IPS DF 6.9 (cell line): ENCODE measurements around the gene STX17.

Experiments used
- DNase-seq: peaks from one replicate; pipeline ENCODE4 v3.0.0-alpha.2; 2013; ENCODE audit warnings: low read depth, low spot score
- H3K27ac ChIP-seq: one replicate; pipeline ENCODE4 v1.5.1; 2013; ENCODE audit warnings: low read length, control low read depth
- H3K27me3 ChIP-seq: 2 replicates; pipeline ENCODE4 v1.6.1; 2013; ENCODE audit warnings: mild to moderate bottlenecking, low read length; ENCODE audit not compliant: control insufficient read depth, insufficient read depth
- H3K36me3 ChIP-seq: 2 replicates; pipeline ENCODE4 v1.6.1; 2013; ENCODE audit warnings: low read length; ENCODE audit not compliant: control insufficient read depth, insufficient read depth
- H3K4me1 ChIP-seq: 2 replicates; pipeline ENCODE4 v1.6.1; 2013; ENCODE audit warnings: low read length; ENCODE audit not compliant: control insufficient read depth, insufficient read depth
- H3K4me3 ChIP-seq: 2 replicates; pipeline ENCODE4 v1.5.1; 2013; ENCODE audit warnings: mild to moderate bottlenecking, low read length
- H3K9me3 ChIP-seq: 2 replicates; pipeline ENCODE4 v1.6.1; 2013; ENCODE audit warnings: low read length, inconsistent platforms; ENCODE audit not compliant: control insufficient read depth, insufficient read depth
- WGBS: extraction: QIAGEN DNeasy Blood & Tissue Kit; methylation state at CpG from one replicate; pipeline ENCODE4 v1.1.7; 2013; ENCODE audit warnings: mixed read lengths, missing lambda C conversion rate; ENCODE audit not compliant: insufficient read length, insufficient coverage; 5-methylcytosine and 5-hydroxymethylcytosine counted together

Gene STX17

GRCh38 chr9:99931155-99931840 is 24.8 kb downstream of the STX17 start:
- no CpG with 5 or more reads among the region's 6 CpGs for WGBS
- Histone ChIP-seq H3K4me3 (no peak overlapping the region), H3K9me3 (no peaks in the 10 kb centered on the region), H3K27ac (no peak overlapping the region), H3K27me3 (no peaks in the 10 kb centered on the region), H3K4me1 (no peaks in the 10 kb centered on the region), H3K36me3 (no peaks in the 10 kb centered on the region)
- no peak for DNase-seq

DNA sequence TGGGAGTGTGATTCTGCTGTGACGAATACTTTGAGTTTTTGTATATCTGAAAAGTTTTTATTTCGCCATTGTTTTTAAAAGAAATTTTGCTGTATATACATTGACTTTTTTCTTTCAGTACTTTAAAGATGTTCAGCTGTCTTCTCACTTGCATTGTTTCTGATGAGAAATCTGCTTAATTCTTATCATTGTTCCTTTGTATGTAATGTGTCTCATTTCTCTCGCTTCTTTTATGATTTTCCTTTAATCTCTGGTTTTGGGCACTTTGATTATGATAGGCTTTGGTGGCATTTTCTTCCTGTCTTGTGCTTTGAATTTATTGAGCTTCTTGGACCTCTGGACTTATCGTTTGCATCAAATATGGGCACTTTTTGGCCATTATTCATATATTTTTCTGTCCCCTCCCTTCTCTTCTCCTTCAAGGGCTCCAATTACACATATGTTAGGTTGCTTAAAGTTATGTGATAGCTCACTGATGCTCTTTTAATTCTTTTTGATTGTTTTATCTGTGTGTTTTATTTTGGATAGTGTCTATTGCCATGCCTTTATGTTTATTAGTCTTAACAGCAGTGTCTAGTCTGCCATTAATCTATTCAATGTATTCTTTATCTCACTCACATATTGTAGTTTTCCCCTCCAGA is 30.6 kb downstream of the STX17 start:
- DNase-seq = no peak
- Histone ChIP-seq H3K4me3 (no peak overlapping the region), H3K4me1 (no peaks in the 10 kb centered on the region), H3K27ac (no peak overlapping the region), H3K9me3 (no peaks in the 10 kb centered on the region), H3K27me3 (no peaks in the 10 kb centered on the region), H3K36me3 (no peaks in the 10 kb centered on the region)
- no CpG with 5 or more reads among the region's 4 CpGs for WGBS

DNA sequence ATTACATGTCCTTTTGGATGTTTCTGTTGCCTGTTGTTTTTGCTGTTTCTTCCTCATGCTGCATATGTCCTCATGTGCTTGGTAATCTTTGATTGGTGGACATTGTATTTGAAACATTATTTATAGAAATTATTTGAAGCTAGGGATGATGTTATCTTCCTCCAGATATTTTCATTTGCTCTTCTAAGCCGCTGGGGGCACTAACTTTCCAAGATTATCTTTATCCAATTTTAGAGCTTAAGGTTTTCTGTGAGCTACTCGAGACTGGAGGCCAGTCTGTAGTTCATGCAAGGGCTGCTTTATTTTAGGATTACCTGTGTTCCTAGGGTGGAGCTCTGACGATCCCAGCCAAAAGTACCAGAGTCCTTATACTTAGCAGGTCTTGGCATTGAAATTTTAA is 40.9 kb downstream of the STX17 start:
- Histone ChIP-seq H3K9me3 (no peaks in the 10 kb centered on the region), H3K4me1 (no peaks in the 10 kb centered on the region), H3K27me3 (no peaks in the 10 kb centered on the region), H3K36me3 (no peaks in the 10 kb centered on the region), H3K4me3 (no peak overlapping the region), H3K27ac (no peak overlapping the region)
- no CpG with 5 or more reads among the region's 3 CpGs for WGBS
- DNase-seq = no peak

DNA sequence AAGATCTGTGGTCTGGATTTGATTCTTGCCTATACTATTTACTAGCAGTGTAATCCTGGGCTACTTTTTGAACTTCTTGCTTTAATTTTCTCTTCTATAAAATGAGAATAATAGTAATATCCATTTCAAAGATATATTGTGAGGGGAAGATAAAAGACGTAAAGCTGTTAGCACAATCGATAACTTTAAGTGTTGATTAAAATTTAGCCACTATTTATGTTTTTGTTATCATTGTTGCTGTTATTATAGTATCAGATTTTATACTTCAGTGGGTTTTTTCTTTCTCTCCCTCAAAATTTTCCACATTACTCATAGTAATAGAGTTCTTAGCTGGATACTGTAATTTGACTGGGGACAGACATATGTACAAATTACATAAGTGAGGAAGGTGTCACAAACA is 42.0 kb downstream of the STX17 start:
- no peak for DNase-seq
- Histone ChIP-seq H3K27ac (no peak overlapping the region), H3K27me3 (no peaks in the 10 kb centered on the region), H3K36me3 (no peaks in the 10 kb centered on the region), H3K4me1 (no peaks in the 10 kb centered on the region), H3K4me3 (no peak overlapping the region), H3K9me3 (no peaks in the 10 kb centered on the region)
- WGBS = 100% methylated on average over 2 of the region's 2 CpGs

GRCh38 chr9:99948896-99949295 is 42.4 kb downstream of the STX17 start:
- no peak overlapping the region for H3K27ac ChIP-seq
- DNase-seq = no peak
- no peak overlapping the region for H3K4me3 ChIP-seq
- H3K27me3 ChIP-seq = no peaks in the 10 kb centered on the region
- H3K4me1 ChIP-seq = no peaks in the 10 kb centered on the region
- no peaks in the 10 kb centered on the region for H3K9me3 ChIP-seq
- H3K36me3 ChIP-seq = no peaks in the 10 kb centered on the region

- no peaks in the 10 kb centered on the region for H3K36me3 ChIP-seq
- H3K27me3 ChIP-seq = no peaks in the 10 kb centered on the region
- no CpG with 5 or more reads among the region's 3 CpGs for WGBS
- no peak overlapping the region for H3K27ac ChIP-seq
- no peak overlapping the region for H3K4me3 ChIP-seq
- H3K9me3 ChIP-seq = no peaks in the 10 kb centered on the region
- no peak for DNase-seq
- no peaks in the 10 kb centered on the region for H3K4me1 ChIP-seq
Observed at GRCh38 chr9:99953861-99954507, 47.5 kb downstream of the STX17 start.

DNA sequence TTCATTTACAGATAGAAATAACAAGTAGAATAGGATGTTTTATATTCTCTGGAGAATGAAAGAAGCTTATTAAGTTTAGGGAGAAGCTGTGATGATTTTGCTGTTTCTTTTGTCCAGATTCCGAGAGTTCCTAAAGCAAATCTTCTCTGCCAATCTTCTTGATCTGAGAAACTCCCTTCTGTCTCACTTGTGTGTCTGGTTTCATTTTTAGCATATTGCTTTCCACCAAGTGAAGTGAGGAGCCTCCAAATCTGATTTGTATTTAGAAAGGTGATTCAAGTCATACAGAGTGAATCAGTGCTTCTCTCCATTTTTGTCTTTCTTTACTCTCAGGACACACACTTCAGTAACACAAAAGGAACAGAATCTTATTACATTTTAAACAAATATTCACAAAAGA is 48.4 kb downstream of the STX17 start:
- no peak overlapping the region for H3K4me3 ChIP-seq
- WGBS = no CpG with 5 or more reads among the region's 1 CpG
- H3K27me3 ChIP-seq = no peaks in the 10 kb centered on the region
- H3K9me3 ChIP-seq = no peaks in the 10 kb centered on the region
- no peak overlapping the region for H3K27ac ChIP-seq
- DNase-seq = no peak
- H3K36me3 ChIP-seq = no peaks in the 10 kb centered on the region
- H3K4me1 ChIP-seq = no peaks in the 10 kb centered on the region

DNA sequence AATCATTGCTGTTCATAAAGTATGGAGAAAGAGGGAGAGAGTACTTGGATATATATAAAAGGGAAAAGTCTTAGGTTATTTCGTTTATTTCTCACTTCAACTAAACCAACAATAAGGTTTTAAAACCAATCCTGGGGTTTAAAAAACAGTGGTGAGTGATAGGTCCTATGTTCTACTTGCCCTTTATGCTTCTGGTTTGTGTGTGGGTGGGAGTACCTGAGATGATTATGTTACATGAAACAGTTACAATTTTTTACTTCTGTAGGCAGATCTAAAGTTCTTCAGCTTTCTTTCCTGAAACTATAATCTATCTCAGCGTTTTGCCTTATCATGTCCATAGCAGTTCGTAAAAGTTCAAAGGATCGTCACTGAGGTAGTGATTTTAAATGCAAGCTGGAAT is 49.2 kb downstream of the STX17 start:
- no peak overlapping the region for H3K27ac ChIP-seq
- no peaks in the 10 kb centered on the region for H3K4me1 ChIP-seq
- no peaks in the 10 kb centered on the region for H3K36me3 ChIP-seq
- no peak overlapping the region for H3K4me3 ChIP-seq
- no peak for DNase-seq
- WGBS = 100% methylated on average over 1 of the region's 4 CpGs
- H3K9me3 ChIP-seq = no peaks in the 10 kb centered on the region
- H3K27me3 ChIP-seq = no peaks in the 10 kb centered on the region

DNA sequence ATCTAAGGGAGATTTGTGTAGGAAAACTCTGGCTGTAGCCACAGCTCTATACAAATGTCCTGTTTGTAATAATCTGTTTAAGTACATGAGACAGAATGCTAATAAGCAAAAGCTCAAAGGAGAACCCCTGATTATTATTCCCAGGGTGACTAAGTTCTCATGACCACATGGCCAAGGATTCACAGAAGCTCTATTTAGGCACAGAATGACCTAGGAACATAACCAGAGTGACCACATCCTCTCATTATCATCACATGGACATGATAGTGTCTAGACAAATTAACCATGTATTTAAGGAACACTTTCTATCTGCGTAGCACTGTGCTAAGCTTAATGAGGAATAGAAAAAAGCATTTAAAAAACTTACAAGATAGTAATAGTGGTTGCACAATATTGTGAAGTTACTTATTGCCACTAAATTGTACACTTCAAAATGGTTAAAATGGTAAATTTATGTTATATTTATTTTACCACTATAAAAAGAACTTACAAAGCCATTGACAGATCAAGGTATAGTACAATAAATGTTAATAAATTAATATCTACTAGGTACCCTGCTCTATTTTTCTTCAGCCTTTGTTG is 56.3 kb downstream of the STX17 start:
- H3K36me3 ChIP-seq = no peaks in the 10 kb centered on the region
- no peaks in the 10 kb centered on the region; the same call in 1 of the 2 replicates for H3K4me1 ChIP-seq
- no CpG with 5 or more reads among the region's 1 CpG for WGBS
- no peak overlapping the region for H3K27ac ChIP-seq
- no peak overlapping the region for H3K4me3 ChIP-seq
- H3K27me3 ChIP-seq = no peaks in the 10 kb centered on the region
- H3K9me3 ChIP-seq = no peaks in the 10 kb centered on the region
- DNase-seq = no peak

GRCh38 chr9:99964336-99964735 is 57.9 kb downstream of the STX17 start:
- no peak for DNase-seq
- Histone ChIP-seq H3K9me3 (no peaks in the 10 kb centered on the region), H3K4me3 (no peak overlapping the region), H3K27ac (no peak overlapping the region), H3K36me3 (no peaks in the 10 kb centered on the region), H3K27me3 (no peaks in the 10 kb centered on the region), H3K4me1 (no peaks in the 10 kb centered on the region; the same call in 1 of the 2 replicates)
- no CpG with 5 or more reads among the region's 1 CpG for WGBS
